Hepatocyte (in vitro differentiated cells): ENCODE results near the gene GRIK2.

ENCODE experiments used
- EZH2 ChIP-seq: fragments of 200-600 bp; sonication (generic); IDR thresholded peaks from 2 replicates; pipeline ENCODE4 v1.6.1; 2016; ENCODE audit warnings: antibody characterized with exemption, mild to moderate bottlenecking, borderline replicate concordance
- EZH2phosphoT487 ChIP-seq: fragments of 200-600 bp; sonication (generic); IDR thresholded peaks from one replicate; pipeline ENCODE4 v1.6.1; 2018; ENCODE audit warnings: antibody characterized with exemption, mild to moderate bottlenecking, low read depth, moderate library complexity; ENCODE audit not compliant: unreplicated experiment, severe bottlenecking
- TF ChIP-seq, protein P1 (sequence below): fragments of 200-600 bp; sonication (generic); IDR thresholded peaks from 2 replicates; pipeline ENCODE4 v1.5.1; 2016; ENCODE audit warnings: antibody characterized with exemption, mild to moderate bottlenecking; ENCODE audit not compliant: poor library complexity

DNA sequence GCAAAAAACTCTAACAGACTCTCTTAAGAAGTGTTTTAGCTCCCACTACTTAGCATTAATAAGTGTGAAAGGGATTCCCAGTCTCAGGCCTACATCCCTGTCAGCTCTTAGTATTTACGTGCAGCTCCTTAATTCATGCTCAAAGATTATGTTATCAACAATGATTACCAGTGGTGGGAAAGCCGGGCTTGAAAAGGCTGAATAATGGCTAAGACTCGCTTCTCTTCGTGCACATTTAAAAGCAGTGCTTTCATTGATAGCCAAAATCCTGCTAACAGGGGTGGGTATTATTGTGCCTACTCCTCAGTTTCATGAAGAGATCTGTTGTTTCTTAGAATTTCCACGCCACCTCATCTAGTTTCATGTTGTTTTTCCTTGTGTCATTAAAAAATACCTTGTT lies 518.8 kb downstream of the GRIK2 start:
- TF ChIP-seq EZH2: no peak
- TF ChIP-seq, protein P1, sequence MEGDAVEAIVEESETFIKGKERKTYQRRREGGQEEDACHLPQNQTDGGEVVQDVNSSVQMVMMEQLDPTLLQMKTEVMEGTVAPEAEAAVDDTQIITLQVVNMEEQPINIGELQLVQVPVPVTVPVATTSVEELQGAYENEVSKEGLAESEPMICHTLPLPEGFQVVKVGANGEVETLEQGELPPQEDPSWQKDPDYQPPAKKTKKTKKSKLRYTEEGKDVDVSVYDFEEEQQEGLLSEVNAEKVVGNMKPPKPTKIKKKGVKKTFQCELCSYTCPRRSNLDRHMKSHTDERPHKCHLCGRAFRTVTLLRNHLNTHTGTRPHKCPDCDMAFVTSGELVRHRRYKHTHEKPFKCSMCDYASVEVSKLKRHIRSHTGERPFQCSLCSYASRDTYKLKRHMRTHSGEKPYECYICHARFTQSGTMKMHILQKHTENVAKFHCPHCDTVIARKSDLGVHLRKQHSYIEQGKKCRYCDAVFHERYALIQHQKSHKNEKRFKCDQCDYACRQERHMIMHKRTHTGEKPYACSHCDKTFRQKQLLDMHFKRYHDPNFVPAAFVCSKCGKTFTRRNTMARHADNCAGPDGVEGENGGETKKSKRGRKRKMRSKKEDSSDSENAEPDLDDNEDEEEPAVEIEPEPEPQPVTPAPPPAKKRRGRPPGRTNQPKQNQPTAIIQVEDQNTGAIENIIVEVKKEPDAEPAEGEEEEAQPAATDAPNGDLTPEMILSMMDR: no peak
- no peak for TF ChIP-seq EZH2phosphoT487
